Vagina (tissue), 2 donors: ENCODE results near the gene TATDN2.

Experiments
- CTCF ChIP-seq, 3 experiments: fragments of 450-650 bp in 2 of 3; fragments of 200-600 bp in 1 of 3; sonication (generic) in 1 of 3; IDR thresholded peaks; one replicate each; pipeline ENCODE4 v1.5.1; 2017 to 2019; ENCODE audit warnings: antibody characterized with exemption in 3 of 3, mild to moderate bottlenecking in 2 of 3, moderate library complexity in 2 of 3
- POLR2A ChIP-seq, 2 donors: fragments of 450-650 bp; IDR thresholded peaks; one replicate each; pipeline ENCODE4 v1.6.1; 2017; ENCODE audit warnings: antibody characterized with exemption in 2 of 2, mild to moderate bottlenecking in 2 of 2, moderate library complexity in 2 of 2

GRCh38 chr3:10290481-10291176, 42.4 kb downstream of the TATDN2 start:
- TF ChIP-seq POLR2A (IDR thresholded peaks at IDR 0.05) (no peak), CTCF (IDR thresholded peaks at IDR 0.05) (no peak)
